Measurements from ENCODE around the gene SLC19A1. TPM values are rescaled to one million over a fixed set of nuclear protein-coding genes. Genes with fewer than 3 reads are reported as not detected.

Gene SLC19A1
- total RNA-seq, 1 donor from 2014 or later, result 19.3 TPM

DNA sequence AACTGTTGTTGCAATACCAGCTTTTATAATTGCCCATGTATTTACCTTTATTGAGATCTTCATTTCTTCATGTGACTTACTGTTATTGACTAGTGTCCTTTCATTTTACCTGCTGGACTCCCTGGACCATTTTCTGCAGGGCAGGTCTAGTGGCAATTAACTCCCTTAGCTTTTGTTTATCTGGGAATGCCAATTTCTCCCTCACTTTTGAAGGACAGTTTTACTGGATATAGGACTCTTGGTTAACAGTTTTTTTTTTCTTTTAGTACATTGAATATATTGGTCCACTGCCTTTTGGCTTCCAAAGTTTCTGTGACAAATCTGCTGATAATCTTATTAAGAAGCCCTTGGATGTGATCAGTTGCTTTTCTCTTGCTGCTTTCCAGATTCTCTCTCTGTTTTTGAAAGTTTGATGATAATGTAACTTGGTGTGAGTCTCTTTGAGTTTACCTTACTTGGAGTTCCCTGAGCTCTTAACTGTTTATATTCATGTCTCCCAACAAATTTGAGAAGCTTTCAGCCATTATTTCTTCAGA, 80.4 kb downstream of the SLC19A1 start:
- no peak overlapping the region for H3K4me3 ChIP-seq (ENCODE audit: low read depth, low read length)
- no peak for TF ChIP-seq CTCF (conservative IDR thresholded peaks at IDR 0.05; ENCODE audit: low read depth, low read length)
- DNase-seq (ENCODE audit: low read depth), result no peak

DNA sequence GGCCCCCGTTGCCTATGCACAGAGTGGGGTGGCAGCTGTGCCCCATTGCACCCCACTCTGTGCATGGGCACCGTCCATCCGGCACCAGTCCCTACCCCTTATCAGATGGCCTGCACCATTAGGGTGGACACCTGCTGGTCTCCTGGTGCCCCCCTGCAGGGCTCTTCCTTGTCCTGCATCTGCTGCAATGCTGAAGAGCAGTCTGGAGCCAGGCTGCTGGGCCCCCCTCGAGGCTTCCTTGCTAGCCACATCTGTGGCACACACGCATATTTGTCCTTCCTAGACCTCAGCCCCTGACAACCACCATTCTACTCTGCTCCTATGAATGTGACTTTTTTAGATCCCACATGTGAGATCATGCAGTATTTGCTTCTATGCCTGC, 80.9 kb downstream of the SLC19A1 start:
- H3K4me3 ChIP-seq (ENCODE audit: low read depth, low read length), result no peak overlapping the region
- no peak for DNase-seq (ENCODE audit: low read depth)
- TF ChIP-seq CTCF (conservative IDR thresholded peaks at IDR 0.05; ENCODE audit: low read depth, low read length), result no peak

DNA sequence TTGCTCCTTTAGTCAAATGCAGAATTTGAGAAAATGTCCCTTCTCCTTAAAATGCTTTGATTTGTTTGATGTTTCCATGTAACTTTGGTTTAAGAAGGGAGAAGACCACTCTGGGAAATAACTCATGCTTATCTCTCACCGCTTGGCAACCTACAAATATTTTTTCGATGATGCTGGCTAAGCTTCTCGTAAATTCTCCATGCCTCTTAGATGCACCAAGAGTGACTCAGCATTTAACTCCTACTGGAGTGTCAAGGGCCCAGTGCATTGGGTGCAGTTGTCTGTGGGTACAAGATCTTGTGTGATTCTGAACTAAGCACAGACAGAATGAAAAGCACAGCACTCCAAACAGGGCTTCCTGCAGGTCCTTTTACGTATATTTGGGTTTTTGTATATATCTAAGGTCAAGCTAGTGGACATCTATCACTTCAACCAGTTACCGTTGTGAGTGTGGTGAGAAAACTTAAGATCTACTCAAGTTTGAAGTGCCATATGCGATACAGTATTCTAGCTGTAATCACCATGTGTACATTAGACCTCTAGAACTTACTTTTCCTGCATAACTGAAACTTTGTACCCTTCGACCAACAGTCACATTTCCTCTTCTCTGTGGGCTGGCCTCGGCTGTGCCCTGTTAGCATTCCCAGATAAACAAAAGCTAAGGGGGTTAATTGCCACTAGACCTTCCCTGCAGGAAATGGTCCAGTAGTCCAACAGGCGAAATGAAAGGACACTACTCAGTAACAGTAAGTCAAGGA, 81.5 kb downstream of the SLC19A1 start:
- H3K4me3 ChIP-seq (ENCODE audit: low read depth, low read length), result no peak overlapping the region
- no peak for DNase-seq (ENCODE audit: low read depth)
- TF ChIP-seq CTCF (conservative IDR thresholded peaks at IDR 0.05; ENCODE audit: low read depth, low read length), result no peak

DNA sequence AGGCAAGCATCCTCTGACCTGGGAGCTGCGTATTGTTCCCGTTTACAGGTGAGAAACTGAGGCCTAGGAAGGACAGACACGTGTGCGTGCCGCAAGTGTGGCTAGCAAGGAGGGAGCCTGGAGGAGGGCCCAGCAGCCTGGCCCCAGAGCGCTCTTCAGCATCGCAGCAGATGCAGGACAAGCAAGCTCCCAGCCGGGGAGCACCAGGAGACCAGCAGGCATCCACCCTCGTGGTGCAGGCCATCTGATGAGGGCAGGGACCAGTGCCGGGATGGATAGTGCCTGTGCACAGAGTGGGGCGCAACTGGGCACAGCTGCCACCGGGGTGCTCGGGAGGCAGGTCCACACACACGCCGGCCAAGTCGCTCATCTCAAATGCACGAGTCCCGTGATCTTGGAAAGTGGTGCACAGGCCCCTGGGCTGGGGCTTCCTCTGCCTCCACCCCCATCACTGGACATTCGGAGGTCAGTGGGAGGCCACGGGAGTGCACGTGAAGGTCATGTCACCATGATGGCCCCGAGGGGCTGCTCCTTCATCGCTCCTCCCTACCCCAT, 82.2 kb downstream of the SLC19A1 start:
- DNase-seq (ENCODE audit: low read depth), result no peak
- H3K4me3 ChIP-seq (ENCODE audit: low read depth, low read length), result no peak overlapping the region
- no peak for TF ChIP-seq CTCF (conservative IDR thresholded peaks at IDR 0.05; ENCODE audit: low read depth, low read length)

- no peak for TF ChIP-seq CTCF (conservative IDR thresholded peaks at IDR 0.05; ENCODE audit: low read depth, low read length)
- no peak for DNase-seq (ENCODE audit: low read depth)
These were observed 82.8 kb downstream of the SLC19A1 start for GRCh38 chr21:45459171-45460010.

DNA sequence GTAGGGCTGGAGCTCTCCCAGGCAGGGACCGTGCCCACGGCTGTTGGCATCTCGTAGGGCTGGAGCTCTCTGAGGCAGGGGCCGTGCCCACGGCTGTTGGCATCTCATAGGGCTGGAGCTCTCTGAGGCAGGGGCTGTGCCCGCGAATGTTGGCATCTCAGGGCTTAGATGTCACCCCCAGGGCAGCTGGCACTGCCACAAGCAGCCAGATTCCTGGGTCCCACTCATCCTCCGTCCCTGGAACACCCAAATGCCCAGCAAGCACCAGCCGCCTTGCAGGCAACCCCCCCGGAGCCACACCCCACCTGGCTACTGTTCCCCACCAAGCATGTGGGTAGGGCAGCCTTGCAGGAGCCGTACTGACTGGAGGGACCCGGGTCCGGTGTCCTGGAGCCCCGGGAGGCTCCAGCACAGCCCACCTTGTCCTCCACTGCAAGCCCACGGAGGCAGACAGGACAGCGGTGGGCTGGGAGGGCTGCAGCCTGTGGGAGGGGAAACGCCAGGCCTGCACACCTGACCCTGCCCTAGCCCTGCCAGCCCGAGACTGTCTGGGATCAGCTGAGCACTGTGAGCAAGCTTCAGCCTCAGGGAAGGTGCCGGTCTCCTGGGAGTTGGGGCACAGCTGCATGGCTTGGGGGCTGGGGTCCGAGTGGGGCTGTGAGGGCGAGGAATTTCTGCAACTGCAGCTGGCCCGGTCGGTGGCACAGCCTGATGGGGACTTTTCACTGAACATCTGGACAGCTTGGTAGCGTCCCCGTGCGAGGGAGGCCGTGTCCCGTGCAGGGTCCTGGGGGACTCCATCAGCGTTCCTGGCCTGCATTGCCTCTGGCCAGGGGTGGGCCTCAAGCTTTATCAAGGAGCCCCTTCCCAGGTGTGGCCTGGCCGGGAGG, 83.7 kb downstream of the SLC19A1 start:
- TF ChIP-seq CTCF (conservative IDR thresholded peaks at IDR 0.05; ENCODE audit: low read depth, low read length), result no peak
- H3K4me3 ChIP-seq (ENCODE audit: low read depth, low read length), result no peak overlapping the region
- DNase-seq (ENCODE audit: low read depth), result no peak

More at GRCh38 chr21:45459171-45460010, 82.8 kb downstream of the SLC19A1 start:
- no peak overlapping the region for H3K4me3 ChIP-seq (ENCODE audit: low read depth, low read length)
